CD1c-positive myeloid dendritic cell (primary cell): ENCODE data around the gene ZNF516.

Experiments
- DNase-seq: peaks from one replicate; pipeline ENCODE4 v3.0.0-alpha.2; 2016; ENCODE audit errors: extremely low spot score

The ZNF516 gene

DNA sequence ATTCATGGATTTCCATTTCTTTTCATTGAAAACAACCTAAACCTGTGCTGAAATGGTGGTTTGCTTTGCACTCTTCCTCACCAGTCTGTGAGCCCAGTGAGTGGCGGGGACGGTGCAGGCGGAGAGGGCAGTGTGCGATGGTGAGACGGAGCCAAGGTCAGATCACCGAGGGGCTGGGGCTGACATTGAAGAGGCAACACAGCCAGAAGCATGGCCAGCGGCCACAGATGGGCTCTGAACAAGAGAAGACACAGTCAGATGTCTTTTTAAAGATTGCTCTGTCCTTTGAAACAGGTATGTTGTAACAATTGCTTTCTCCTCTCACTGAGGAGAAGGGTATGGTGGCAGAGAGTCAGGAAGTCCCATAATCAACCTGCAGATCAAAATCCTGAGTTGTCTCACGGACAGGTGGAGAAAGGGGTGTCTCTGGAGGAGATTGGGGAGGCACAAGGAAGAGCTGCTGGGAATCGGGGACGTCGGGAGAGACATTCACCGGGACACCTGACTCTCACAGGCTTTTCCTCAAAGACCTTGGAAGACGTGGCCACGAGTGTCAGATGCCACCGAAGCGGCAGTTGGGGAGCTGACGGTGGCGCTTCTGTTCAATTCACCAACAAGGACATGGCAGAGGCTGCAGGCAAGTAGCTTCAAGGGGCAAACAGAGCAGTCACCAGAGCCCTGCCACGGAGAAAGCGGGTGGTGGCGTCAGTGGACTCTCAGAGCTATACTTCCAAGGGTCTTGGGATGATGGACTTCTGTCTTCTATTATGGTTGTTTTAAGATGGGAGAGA, 12.1 kb upstream of the ZNF516 start:
- DNase-seq: no peak

DNA sequence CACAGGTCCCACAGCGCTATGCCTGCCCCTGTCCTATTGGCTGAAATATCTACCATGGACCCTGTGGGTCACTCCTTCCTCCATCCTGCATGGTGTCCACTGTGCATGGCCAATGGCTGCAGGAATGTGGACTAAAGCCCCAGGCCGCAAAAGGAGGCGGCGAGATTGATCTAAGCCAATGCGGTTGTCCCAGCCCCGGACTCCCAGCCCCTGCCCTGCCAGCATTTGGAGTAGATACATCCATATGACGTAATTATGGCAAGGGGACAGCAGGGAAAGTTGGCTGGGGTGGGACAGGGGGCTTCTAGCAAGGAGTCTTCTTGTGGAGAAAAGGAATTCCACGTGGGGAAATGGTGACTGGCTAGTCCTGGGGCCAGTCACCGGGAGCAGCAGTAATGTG, 11.4 kb upstream of the ZNF516 start:
- no peak for DNase-seq

DNA sequence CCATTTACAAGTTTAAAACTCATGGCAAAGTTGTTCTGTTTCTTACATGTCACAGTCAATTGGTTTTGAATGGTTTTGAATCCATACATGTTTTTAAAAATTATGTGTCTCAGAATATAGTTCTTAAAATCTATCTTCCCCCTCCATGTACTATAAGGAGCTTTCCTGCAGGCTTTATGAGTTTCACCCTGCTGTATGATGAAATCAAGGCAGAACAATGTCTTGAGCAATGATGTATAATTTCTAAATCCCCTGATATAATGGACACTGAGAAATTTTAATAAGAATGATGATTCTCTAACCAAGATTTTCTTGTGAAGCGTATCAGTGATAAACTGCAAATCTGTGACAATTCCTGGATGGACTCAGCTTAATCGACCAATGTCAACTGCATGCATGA, 10.6 kb upstream of the ZNF516 start:
- DNase-seq: peak; percentile 48

DNA sequence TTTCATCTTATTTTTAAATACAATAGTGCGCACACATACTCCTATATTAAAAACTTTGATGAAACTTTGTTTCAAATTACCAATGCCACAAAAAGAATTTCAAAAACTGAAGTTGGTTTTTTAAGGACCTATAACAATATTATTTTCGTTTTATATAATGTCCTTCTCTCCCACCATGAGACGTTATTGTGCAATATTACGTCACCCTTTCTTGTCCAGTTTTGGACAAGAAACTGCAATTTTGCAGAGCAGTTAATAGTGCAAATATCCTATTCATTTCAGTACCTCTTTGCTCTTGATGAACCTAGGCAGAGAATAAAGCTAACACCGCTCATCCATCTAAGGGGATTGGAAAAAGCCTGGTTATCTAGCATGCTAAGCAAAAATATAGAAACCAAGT, 9.7 kb upstream of the ZNF516 start:
- peak; percentile 47 for DNase-seq

DNA sequence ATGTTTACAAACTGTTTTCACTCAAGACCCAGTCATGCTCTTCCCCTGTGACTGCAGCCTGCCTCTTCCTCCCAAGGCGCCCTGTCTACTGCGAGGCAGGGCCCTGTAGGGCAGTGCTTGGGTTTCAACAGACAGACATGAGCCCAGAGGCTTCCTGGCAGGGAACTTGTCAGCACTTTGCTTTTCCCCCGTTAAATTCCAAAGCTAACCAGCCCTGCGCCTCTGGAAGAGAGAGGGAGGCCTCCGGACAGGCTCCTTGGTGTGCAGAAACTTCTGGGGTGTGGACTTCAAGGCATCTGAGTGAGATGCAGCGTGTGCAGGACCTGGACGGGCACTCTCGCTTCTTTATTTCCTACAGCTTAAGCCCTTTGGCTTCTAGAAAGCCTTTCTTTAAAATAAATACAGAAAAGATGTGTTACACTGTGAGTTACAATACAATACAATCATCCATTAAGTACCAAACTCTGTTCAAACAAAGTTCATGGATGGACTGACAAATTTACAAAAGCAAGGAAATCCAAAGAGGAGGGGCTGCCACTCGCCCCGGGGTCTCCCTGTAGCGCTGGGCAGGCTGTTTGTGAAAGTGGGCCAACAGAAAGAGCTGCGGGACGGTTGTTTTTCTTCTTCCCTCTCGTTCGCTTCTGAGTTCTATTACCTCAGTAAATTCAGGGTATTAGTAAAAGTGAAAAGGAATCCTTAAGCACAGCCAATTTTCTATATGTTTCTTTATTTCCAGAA, 8.8 kb upstream of the ZNF516 start:
- DNase-seq: peak; percentile 47

DNA sequence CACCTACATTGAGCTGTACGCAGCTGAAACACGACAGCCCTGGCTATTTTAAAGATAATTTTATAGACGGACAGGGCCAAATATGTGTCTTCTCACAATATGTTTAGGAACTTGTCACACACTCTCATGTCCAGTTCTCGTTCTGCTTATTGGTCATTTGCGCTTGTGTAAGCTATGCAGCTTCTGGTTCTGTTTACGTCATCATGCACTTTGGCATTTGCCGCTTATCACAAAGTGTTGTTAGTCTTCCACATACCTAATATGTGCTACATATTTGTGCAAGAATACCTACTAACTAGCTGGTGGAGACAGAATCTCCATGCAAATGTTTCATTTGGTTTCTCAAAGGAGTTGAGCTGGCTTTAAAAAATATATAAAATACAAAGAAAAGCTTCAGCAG, 7.5 kb upstream of the ZNF516 start:
- DNase-seq: peak; percentile 82

DNA sequence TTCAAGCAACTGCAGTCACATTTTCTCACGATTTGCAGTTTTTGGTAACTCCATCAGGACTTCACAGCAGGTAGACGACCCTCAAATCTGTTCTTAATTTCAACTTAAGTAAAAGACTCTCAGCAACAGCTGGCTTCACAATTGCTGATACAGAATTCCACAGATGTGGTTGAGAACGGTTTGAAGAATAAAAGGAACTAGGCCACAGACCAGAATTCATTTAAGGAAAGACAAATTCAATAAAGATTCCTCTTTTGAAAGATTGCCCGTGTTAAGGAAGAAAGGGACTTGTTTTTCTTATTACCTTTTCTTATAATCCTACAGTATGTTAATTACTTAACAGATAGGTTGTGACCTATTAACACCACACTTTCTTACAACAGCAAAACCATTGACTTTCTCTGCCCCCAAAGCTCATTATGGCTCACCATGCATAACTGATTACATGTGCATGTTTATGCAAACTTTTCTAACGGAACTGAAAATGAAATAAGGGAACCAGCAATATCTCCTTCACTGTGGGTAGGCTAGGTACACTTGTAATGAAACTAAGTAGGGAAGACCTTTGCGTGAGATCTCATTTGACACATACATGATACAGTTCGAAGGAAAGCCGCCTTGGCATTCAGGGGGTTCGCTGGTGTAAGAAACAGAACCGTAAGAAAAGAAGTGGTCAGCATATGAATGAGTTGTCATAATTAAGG, 4.7 kb upstream of the ZNF516 start:
- peak; percentile 96 for DNase-seq

DNA sequence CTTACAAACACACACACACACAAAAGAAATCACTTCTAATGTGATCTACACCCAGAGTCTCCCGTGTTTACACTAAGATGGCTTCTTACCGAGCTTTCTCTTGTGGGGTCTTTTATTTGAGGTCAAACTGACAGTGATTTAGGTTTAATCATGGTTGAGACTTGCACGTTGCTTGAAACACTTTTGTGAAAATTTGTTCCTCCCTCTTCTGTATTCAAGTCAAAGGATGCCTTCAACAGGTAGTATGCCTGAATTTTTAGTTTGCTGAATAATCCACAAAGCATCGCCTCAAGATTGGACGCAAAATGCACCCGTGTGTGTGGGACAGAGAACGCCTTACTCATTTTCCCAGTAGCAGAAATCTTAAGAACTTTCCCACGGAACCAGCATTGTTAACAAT, 4.0 kb upstream of the ZNF516 start:
- DNase-seq: no peak

DNA sequence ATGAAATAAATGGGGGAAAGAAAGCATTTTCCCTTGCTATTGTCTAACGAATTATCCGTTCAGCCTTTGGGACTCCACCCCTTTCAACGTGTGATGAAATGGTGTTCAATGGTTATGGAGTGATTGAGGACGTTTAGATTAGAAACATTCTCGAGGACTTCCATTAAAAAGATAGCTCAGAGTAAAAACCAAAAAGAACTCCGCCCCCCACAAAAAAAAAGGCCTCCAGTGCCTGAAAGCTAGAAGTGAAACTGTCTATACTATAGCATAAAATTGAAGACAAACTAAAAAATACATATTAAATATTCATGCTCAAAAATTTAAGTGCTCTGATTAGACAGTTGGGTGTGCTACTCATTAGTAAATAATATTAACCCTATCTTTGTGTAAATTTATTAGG, 3.0 kb upstream of the ZNF516 start:
- peak; percentile 64 for DNase-seq

DNA sequence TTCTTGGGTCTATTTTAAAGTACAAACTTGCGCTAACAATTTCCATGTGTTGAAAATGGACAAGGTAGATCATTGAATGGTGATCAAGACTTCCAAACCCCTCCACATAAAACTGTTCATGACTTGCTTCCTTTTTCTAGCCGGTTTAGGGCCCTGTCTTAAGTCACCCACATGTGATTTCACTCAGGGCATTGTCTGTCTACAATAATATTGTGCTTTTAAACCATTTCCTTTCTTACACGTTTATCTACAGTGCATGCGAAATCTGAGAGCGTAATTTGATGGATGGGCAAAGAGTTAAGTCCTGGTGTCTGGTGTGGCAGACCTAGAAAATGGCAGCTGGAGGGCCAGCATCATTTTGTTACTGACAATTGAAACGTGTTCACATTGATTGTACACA, 2.0 kb upstream of the ZNF516 start:
- peak; percentile 49 for DNase-seq

DNA sequence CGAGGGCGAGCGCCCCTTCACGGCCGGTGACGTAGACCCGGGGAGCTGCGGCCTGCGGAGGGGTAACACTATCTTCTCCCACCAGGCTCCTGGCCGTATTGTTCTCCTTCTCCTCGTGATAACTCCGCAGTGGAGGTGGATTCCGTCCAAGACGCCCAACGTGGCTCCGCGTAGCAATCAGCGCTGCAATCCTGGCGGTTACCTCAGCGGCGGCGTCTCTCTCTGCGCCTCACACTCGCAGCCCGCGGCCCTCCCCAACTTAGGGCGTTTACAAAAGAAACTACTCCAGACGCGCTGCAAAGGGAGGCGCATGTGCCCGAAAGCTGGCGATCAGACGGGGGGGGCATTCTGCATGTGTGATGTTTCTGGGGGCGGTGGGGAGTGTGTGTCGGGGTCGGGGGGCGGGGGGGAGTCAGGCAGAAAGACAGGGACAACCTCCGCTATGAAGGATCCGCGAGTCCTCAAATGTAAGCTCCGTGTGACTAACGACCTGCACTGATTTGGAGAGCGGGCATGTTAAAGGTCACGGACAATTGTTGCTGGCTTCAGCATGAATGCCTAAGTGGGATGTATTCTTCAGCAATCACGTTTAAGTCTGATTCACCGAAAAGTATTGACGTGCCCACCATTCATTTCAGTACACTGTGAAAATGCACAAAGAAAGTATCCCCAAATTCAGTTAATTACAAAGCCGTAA, 1.3 kb upstream of the ZNF516 start:
- DNase-seq: peak; percentile 93

DNA sequence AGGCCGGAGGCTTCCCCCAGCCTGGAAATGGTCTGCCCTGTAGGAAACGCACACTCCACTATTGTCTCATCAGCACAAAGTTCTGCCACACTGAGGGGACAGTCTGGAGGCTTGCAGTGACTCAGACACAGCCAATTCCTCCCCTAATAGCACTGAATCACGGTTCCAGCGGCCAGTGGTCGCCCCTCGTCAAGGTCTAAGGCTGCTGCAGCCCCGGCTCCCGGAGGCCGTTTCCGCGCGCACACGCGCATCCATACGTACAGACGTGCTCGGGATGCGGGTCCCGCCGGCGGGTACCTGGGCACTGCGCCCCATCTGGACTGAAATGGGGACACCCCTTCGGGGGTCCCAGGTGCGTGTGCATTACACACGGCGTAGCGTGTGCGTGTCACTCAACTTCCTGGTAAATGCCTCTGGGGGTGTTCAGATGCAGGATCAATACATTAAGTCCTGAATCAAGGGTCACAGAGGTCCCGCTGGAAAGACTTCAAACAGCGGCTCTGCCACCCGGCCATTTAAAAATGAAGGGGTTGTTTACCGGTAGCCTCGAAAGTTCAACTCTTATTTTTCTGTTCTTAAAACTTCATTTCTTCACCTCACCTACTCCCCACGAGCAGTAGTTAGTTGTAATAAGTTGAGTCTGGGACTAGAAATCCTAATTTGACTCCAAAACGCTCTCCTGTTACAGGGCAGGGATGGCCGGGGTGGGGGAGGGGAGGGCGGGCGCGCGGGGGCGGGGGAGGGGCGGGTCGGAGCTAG, 572 bp upstream of the ZNF516 start:
- DNase-seq: peak; percentile 78

DNA sequence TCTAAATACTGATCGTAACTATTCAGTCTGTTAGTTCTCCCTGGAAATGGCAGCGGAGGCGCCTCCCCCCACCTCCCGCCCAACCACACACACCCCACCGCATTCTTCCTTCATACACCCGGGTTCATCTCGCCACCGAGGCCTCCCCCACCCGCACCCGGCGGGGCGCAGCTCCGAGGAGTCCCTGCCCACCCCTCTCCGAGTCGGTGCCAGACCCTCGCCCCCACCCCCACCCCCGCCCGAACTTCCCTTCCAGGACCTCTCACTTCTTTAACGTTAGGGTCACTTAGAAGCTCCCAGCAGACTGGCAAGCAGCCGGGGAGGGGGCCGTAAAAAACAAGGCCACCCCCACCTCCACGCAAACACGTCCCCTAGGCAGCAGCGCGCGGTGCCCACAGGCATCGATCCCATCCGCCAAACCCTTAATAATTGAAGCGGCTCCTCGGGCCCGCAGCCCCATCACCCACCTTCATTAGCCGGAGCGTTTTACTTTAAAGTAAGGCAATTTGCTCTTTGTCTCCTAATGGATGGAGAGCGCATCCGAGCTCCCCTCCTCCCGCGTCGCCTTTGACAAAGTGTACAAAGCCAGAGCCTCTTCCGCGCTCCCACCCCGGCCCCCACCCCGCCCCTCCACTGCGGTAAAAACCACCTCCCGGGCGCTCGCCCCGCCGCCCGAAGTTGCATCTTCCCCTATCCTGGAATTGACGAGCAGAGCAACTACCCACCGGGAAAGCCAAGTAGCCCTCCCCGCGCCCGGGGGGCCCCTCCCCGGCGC, 624 bp downstream of the ZNF516 start:
- DNase-seq: peak; percentile 57

DNA sequence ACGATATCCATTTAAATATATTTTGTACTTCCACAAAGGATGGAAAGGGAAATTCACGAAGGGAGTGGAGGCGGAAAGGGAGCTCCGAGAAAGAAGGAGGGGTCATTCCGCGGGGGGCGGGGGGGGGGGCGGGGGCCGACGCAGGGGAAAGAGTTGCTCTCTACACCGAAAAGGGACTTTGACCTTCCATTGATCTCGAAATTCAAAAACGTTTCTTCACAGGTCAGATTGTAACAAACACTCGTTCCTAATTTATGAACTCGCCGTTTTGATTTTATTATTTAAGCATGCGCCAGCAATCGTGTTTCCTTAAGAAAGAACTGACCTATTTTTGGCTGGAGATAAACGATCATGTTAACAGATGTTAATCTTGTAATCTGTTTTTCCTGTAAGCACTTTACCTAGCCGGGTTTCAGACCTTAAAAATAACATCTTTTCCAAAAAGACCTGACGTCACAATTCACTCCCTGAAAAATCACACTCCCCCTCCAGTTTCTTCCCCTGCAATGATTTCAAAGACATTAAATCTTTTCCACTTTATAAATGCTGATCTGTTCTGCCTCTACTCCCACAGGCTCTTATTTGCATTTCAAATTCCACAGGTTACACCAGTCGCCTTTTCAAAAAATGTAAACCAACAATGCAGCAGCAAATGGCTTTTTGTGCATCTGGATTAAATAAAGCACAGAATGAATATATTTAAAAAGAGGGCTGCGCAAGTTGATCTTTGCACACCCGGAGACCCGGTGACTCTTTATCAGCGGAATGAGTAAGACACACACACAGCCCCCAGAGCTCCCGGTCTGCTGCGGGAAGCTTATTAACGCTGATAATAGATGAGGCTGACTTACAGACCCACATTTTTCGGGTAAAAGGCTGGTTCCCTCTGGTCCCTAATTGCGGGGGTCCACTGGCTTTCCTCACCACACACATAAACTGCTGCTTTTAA, 1.6 kb downstream of the ZNF516 start:
- DNase-seq: peak; percentile 47

DNA sequence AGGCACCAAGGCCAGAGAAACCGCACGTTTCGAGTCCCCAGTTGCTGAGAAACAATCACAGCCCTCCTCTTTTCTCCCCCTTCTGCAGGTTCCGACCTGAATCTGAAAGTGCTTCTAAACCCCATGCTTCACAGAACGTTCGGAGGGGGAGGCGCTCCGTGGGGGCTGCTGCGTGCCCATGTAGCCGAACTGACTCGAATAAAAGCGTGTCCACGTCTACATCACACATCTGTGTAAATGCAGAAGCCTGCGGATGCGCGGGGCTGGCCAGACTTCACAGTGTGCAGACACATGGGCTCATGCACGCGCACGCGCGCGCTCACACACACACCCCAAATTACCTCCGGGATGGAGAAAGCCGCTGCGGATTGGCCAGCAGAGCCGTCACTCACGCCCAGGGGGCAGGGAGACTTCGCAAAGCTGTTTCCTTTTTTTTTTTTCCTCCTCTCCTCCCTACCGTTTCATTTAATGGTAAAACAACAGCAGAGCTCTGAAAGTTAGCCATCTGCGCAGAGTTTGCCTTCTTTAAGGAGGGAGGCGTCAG, 2.3 kb downstream of the ZNF516 start:
- DNase-seq: peak; percentile 99

DNA sequence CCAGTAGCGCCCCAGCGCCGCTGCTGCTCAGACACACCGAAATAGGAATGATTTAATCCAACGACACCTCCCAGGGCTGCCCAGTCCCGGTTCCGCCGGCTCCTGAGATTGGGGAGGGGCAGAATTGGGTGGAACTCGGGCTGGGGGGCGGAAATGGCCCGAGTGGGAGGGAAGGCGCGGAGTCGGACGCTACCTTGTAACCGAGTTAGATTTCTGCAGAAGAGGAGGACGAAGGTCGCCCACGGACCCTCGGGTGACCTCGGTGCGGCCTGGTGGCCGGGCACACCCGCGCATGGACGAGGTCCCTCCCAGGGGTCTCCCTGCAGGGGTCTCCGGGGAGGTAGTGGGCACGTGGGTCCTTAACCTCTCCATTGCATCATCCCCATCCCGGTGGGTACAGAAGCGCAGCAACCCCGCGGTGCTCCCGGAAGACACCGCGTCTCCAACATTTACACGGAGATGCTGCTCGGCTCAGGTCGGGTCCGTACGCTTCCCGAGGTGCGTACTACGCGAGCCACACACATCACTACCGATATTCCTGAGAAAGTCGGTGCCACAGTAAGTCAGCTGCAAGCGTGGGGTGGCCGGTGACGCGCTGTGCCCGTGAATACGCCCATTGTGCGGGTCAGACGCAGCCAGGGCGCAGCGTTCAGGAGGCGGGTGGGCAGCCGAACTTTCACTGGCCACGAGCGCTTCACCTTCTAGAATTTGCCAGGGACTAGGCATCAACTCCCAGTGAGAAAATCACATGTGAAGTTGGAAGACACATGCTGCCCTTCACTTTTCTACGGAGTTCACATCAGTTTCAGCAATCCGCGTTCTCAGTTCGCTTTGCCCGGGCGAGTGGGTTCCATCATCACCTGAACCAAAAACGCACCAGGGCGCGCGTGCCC, 3.0 kb downstream of the ZNF516 start:
- DNase-seq: peak; percentile 84

DNA sequence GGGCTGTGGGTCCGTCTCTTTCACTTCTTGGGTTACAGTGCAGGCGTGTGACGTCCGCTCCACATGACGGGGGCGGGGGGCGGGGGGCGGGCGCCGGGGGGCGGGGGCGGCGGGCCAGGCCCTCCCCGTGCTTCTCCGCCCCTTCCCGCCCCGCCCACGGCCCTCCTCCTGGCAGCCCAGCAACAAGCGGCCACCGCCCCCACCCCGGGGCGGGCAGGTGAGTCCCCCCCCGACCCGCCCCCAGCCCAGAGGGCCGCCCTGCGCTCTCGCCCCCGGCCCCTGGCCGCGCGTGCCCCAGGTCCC, 3.6 kb downstream of the ZNF516 start:
- DNase-seq: no peak
